HG03196 (cell line): ENCODE data around the gene CAPN13.

Experiments used
- ATAC-seq: cut with Tn5 transposase; IDR thresholded peaks from one replicate; pipeline ENCODE4 v1.9.1; 2021; ENCODE audit not compliant: unreplicated experiment

Gene CAPN13

GRCh38 chr2:30789670-30790210 lies 17.5 kb downstream of the CAPN13 start:
- no peak for ATAC-seq

GRCh38 chr2:30786923-30787685 lies 20.1 kb downstream of the CAPN13 start:
- ATAC-seq = no peak

- no peak for ATAC-seq
Measured at GRCh38 chr2:30784682-30785081, 22.6 kb downstream of the CAPN13 start.

GRCh38 chr2:30781961-30782533 lies 25.2 kb downstream of the CAPN13 start:
- ATAC-seq = no peak

- no peak for ATAC-seq
Measured at GRCh38 chr2:30781451-30781850, 25.8 kb downstream of the CAPN13 start.

DNA sequence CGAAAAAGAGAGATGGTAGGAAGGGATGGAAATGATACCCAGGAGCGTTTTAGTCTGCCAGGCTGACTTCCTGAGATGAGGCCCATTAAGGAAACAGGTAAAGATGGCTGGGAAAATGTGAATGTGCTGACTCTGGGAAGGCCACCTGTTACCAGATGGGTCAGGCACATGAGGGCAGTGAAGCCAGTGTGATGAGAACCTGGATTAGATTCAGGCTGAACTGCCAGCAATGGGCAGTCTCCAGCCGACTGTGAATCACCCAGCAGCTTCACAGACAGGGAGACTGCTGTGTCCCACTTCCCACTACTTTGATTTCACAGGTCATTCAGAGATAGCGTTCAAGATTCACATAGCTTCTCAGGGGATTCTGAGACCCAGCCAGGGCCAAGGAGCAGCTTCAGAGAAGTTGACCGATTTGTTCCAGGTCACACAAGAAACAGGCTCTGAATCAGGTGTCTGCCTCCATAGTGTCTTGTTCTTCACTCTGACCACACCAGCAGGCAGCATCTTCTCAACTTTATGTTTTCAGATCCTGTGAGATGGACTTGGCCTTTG lies 26.4 kb downstream of the CAPN13 start:
- ATAC-seq = no peak

GRCh38 chr2:30778611-30779010 lies 28.6 kb downstream of the CAPN13 start:
- ATAC-seq = no peak

GRCh38 chr2:30777661-30778505 lies 29.4 kb downstream of the CAPN13 start:
- no peak for ATAC-seq

GRCh38 chr2:30776831-30777635 lies 30.2 kb downstream of the CAPN13 start:
- no peak for ATAC-seq

DNA sequence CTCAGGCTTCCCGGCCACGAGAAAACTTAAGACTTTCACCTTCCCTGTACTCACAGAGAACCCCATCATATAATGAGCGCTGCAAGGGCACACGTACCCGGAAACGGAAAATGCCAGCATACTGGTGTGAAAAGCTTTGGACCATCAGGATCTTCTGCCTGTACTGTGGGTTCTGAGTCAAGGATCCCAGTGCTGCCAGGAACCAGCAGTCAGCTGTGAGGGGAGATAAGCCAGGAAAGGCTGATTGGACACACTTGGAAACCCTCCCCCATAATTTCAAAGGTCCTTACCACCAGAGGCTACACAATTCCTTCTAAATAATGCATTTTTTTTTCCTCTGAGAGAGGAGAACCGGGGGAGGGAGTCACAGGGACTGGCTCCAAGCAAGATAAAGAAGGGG lies 31.4 kb downstream of the CAPN13 start:
- no peak for ATAC-seq

DNA sequence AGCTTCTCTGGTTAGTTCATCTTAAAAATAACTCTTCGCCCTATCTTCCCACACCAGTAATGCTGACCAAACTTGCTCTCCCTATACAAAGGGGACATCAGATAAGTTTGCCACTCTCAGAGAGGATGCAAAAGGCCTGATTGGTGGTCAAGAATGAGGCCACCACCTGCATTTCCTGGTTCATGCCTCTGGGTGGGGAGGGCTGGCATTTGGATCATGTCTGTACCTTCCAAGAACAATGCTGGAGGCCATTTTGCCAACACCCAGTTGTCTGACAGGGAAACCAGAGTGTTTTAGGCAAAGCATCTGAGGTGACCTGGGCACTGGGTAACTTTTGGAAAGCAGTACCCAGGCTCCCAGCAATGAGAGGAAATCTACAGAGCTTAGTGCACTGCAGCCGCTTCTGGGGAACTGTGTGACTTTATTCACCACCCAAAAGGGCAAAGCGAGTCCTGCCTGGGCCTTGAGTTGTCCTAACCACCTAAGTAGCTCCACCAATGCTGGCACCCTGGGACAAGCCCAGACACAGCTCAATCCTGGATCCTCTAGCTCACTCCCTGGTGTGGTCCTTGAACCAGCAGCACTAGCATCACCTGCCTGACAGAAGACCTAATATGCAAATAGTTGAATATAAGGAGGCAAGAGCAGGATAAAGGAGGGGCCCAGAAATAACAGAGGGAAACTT lies 35.1 kb downstream of the CAPN13 start:
- ATAC-seq = no peak

GRCh38 chr2:30770816-30771576 lies 36.2 kb downstream of the CAPN13 start:
- no peak for ATAC-seq

DNA sequence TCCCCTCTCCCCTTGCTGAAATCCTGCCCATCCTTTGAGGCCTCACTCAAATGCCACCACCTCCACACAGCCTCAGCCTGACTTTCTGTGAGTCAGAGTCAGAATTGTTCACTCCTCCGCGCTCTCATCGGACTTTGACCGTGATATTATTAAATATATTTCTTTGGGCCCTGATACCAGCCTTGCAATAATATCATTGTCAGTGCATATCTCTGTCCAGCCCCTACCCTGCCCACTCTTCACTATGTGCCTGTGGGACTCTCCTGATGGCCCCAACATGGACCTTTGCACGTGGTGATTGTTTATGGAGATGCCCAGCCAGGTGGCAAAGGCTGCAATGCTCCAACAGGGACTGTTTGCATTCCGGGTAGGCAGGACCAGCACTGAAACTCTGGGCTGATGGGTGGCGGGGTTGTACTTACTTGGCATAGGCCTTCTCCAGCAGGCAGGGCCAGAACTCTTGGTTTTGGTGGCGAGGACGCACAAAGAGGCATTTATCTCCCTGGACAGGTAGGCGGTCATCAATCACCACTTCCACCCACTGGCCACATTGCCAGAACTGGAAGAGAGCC lies 37.3 kb downstream of the CAPN13 start:
- ATAC-seq = no peak

DNA sequence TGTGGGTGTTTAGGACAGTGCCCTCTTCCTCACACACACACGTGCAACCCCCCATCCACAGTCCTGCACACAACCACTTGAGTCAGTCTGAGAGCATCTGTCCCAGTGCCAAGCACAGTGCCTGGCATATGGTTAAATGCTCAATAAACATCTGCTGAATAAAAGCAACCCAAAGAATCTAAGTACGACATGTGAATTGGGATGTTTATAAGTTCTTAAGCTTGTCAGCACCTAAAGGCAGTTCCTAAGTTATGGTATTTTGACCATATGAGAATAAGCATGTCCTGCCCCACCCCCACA lies 37.8 kb downstream of the CAPN13 start:
- ATAC-seq = no peak

DNA sequence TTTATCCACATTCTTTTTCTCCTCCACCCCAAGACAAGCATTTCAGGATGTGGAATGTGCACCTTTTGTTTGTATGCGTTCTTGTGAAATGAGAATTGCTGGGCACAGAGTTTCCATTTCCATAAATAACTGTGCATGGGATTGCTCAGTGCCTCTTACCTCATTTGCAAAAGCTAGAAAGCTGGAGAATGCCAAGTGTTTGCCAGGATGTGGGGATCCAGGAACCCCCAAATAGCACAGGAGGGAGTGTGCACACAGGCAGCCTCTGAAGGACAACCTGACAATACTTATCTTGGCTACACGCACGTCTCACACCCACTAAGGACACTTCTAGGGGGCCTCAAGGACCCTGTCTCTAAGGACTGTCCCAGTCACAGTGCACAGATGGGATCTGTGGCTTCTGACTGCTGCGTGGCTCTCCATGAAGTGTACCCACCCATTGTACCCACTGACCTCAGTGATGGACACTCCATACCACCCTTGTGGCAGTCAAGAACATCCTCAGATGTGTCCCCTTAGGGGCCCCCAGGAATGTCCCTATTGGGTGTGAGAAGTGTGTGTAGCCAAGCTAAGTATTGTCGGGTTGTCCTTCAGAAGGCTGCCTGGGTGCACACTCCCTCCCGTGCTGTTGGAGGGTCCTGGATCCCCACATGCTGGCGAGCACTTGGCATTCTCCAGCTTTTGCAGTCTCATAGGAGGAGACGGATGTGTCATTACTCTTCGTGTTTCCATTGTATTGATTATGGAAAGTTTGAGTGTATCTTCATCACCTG lies 38.4 kb downstream of the CAPN13 start:
- ATAC-seq = no peak

DNA sequence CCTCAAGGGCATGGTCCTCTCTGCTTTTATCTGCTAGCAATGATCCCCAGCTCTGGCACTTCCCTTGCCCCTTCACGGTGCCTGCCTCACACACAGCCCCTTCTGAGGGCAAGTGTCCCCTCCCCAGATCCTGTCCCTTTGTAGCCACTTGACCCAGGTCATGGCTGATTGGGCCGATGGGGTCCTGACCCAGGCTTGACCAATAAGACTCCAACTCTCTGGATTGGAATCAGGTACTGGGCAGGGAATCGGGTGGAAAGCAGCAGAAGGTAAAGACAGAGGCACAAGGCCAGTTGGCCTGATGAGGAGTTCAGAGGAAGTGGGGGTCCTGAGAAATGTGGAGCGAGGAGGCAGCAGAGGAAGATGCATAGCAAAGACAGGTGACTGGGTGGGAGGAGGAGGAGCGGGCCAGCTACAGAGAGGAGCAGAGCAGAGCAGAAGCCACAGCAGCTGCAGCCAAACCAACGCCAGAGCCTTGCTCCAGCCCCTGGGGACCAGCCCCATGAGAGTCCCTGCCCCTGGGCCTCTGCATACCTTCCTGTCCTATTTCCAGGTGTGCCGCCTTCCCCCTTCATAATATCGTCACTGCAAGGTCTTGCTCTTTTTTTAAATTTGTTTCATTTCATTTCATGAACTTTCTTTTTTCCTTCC lies 39.1 kb downstream of the CAPN13 start:
- ATAC-seq = no peak

GRCh38 chr2:30766666-30767065 lies 40.6 kb downstream of the CAPN13 start:
- ATAC-seq = no peak
